Activated CD8-positive, alpha-beta memory T cell treated with anti-CD3 and anti-CD28 coated beads for 1 hour (primary cell): ENCODE data around the gene SIAE.

ENCODE experiments used
- DNase-seq, 2 donors: peaks; one replicate each; pipeline ENCODE4 v3.0.0-alpha.2; 2020; ENCODE audit warnings: low read depth in 1 of 2; ENCODE audit errors: extremely low read depth in 1 of 2

Gene SIAE

GRCh38 chr11:124583781-124584180 lies 89.8 kb downstream of the SIAE start:
- no peak for DNase-seq
